D341Med (cell line): ENCODE results near the gene OR5K3.

Experiments
- DNase-seq: peaks from one replicate; pipeline ENCODE4 v3.0.0; 2012; ENCODE audit warnings: low spot score

The OR5K3 gene

DNA sequence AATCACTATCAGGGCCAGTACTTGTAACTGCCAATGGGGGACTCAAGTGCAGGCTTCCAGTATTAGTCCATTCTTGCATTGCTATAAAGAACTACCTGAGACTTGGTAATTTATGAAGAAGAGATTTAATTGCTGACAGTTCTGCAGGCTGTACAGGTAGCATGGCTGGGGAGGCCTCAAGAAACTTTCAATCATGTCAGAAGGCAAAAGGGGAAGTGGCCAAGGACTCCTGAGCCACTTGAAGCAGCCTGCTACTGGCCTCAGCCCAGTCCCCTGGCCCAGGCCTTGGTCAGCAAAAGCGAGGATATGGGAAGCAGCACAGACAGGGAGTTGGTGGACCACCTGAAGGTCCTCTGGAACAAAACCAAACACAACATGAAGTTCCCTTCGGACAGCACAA lies 43.3 kb downstream of the OR5K3 start:
- no peak for DNase-seq

DNA sequence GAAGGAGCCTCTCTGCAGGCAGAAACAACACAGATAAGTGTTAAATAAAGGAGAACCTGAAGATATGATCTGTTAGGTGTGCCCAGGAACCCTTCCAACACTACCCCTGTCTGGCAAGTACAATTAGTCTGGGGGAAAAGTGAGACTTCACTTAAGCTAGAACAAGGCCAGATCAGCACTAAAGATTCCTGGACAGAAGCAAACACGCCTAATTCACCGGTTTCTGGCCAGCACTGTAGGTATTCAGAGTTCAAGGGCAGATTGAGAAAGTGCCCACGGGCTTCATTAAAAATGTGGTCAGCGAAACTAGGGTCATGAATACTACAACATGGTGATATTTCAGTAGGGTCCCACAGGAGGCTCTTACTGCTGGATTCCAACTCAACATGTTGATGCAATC lies 43.9 kb downstream of the OR5K3 start:
- no peak for DNase-seq

DNA sequence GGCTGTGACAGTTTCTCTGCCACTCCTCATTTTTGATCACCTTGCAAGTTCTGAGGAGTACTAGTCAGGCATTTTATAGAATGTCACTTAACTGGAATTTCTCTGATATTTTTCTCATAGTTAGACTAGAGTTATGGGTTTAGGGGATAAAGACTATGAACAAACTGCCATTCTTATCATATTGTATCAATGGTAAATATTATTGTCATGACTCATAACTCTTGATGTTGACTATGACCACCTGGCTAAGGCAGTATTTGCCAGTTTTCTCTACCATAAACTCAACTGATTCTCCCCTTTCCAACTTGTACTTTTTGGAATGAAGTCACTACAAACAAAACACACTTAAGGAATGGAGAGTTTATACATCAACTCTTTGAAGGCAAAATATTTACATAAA lies 49.8 kb downstream of the OR5K3 start:
- DNase-seq = no peak
